ENCODE data around the gene TBC1D14. TPM values are rescaled to one million over a fixed set of nuclear protein-coding genes. Genes with fewer than 3 reads are reported as not detected.

Gene TBC1D14
- total RNA-seq, 2 donors from 2014 or later = 46.7 to 49.9 TPM

- no peak for TF ChIP-seq CTCF (IDR thresholded peaks at IDR 0.05)
- Histone ChIP-seq H3K9me3 (no peaks in the 10 kb centered on the region), H3K36me3 (no peaks in the 10 kb centered on the region), H3K4me1 (ENCODE audit: control insufficient read depth in 1 of 2, low read depth in 2 of 2) (peaks cover 21 to 38% of the 10 kb centered on the region in 2 donors), H3K27me3 (replicated peaks; ENCODE audit: insufficient read depth) (no peaks in the 10 kb centered on the region), H3K4me3 (no peak overlapping the region), H3K27ac (no peak overlapping the region)
- ATAC-seq (ENCODE audit: insufficient number of reproducible peaks, low FRiP score, low read depth) (no peak), DNase-seq (ENCODE audit: low spot score) (no peak)
Observed at GRCh38 chr4:6984612-6985425, 75.2 kb downstream of the TBC1D14 start.

- Histone ChIP-seq H3K4me1 (ENCODE audit: control insufficient read depth in 1 of 2, low read depth in 2 of 2) (peaks cover 21 to 47% of the 10 kb centered on the region in 2 donors), H3K27ac (peak overlapping the region; percentile 95), H3K4me3 (peak overlapping the region; percentile 84), H3K27me3 (replicated peaks; ENCODE audit: insufficient read depth) (no peaks in the 10 kb centered on the region), H3K9me3 (no peaks in the 10 kb centered on the region), H3K36me3 (no peaks in the 10 kb centered on the region)
- ATAC-seq (ENCODE audit: insufficient number of reproducible peaks, low FRiP score, low read depth) (peak; percentile 74), DNase-seq (ENCODE audit: low spot score) (no peak)
- peak; percentile 4 for TF ChIP-seq CTCF (IDR thresholded peaks at IDR 0.05)
Observed at GRCh38 chr4:6986072-6986780, 76.6 kb downstream of the TBC1D14 start.

GRCh38 chr4:6986781-6987587 is 77.4 kb downstream of the TBC1D14 start:
- peaks cover 21 to 55% of the 10 kb centered on the region in 2 donors for H3K4me1 ChIP-seq (ENCODE audit: control insufficient read depth in 1 of 2, low read depth in 2 of 2)
- TF ChIP-seq CTCF (IDR thresholded peaks at IDR 0.05) = peak; percentile 6
- no peaks in the 10 kb centered on the region for H3K9me3 ChIP-seq
- H3K27ac ChIP-seq = peak overlapping the region; percentile 95
- DNase-seq (ENCODE audit: low spot score) (peak; percentile 67), ATAC-seq (ENCODE audit: insufficient number of reproducible peaks, low FRiP score, low read depth) (peak; percentile 93)
- H3K4me3 ChIP-seq = peak overlapping the region; percentile 84
- H3K36me3 ChIP-seq = no peaks in the 10 kb centered on the region
- no peaks in the 10 kb centered on the region for H3K27me3 ChIP-seq (replicated peaks; ENCODE audit: insufficient read depth)

- Histone ChIP-seq H3K4me1 (ENCODE audit: control insufficient read depth in 1 of 2, low read depth in 2 of 2) (peaks cover 21 to 58% of the 10 kb centered on the region in 2 donors), H3K9me3 (no peaks in the 10 kb centered on the region), H3K27me3 (replicated peaks; ENCODE audit: insufficient read depth) (no peaks in the 10 kb centered on the region), H3K4me3 (peak overlapping the region; percentile 84), H3K27ac (peak overlapping the region; percentile 69 to 71), H3K36me3 (no peaks in the 10 kb centered on the region)
- DNase-seq (ENCODE audit: low spot score) (no peak), ATAC-seq (ENCODE audit: insufficient number of reproducible peaks, low FRiP score, low read depth) (peak; percentile 13)
- TF ChIP-seq CTCF (IDR thresholded peaks at IDR 0.05) = no peak
Observed at GRCh38 chr4:6987588-6987961, 77.9 kb downstream of the TBC1D14 start.
